GM19023 (cell line): ENCODE data around the gene MRPL24.
A peak's percentile ranks its signal among the peaks of the same experiment; 100 is the strongest.

ENCODE experiments used
- ATAC-seq: cut with Tn5 transposase; IDR thresholded peaks from one replicate; pipeline ENCODE4 v1.9.1; 2021; ENCODE audit warnings: mild to moderate bottlenecking, moderate library complexity; ENCODE audit not compliant: unreplicated experiment

MRPL24 gene

DNA sequence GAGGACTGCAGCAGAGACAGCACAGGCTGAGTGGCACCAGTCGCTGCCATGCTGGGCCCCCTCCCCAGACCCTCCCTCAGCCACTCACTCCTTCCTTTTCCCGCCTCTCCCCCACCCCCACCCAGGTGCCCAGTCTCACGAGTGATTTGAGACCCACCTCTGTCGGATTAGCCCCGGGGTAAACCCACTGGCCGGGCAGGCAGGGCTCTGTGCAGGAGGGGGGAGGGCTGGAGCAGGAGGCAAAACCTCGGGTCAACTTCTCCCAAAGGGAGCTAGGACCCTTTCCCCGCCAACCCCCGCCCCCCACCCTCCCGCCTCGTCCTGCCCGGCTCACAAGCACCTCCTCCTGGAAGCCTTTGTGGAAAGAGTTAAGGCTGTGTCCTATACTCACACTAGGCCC lies 3.5 kb upstream of the MRPL24 start:
- no peak for ATAC-seq

DNA sequence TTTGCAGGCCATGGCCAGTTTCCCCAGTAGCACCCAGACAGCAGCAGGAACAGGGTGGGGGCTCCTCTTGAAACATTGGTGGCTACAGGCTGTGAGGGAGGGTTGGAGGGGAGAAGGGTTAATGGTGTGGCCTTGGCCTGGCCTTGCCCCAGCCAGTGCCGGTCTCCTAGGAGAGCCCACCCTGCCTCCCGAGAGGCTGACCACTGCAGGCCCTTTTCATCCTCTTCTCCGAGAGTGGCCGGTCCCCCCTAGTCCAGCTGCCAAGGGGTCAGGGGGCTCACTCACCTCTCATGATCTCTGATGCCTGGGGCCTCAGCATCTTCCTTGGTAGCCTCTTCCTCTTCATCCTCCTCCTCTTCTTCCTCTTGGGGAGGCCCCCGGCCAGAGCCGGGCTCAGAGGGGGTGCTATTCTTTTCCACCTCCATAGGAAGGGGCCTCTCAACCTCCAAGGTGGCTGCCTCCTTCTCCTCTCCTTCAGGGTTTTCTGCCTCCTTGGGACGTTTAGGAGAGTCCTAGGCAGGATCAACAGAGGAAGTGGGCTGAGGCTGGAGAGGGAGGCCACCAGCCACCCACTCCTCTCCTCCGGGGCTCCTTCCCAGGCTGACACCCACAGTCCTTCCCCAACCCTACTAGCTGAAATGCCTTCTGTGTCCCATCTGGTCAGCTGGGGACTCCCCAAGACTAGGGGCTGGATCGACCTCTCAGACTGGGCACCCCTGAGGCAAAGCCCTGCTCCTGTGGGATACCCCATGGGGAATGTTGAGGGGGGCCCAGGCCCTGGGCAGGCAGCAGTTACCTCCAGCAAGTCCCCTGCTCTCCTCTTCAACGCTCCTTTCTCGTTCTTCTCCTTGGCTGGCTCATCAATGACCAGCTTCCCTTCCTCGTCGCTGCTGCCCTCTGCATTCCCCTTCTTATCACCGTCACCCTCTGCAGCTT lies 2.7 kb upstream of the MRPL24 start:
- ATAC-seq, result no peak

DNA sequence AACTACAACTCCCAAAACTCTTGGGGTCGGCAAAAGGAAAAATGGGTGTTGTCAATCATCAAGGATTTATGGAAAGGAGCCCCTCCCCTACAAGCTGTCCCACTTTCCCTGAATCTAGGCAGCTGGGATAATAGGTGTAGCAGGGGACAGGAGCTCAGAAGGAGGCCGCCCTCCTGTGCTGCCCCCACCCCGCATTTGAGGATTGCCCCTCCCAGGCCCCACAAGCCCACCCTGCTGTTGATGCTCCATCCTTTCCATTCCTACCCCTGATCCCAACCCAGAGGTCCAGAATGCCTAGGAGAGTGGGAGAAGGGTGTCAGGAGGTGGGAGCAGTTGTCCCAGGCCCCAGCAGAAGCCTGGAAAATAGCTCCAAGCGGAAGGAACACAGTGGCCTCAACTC lies 1.9 kb upstream of the MRPL24 start:
- no peak for ATAC-seq

DNA sequence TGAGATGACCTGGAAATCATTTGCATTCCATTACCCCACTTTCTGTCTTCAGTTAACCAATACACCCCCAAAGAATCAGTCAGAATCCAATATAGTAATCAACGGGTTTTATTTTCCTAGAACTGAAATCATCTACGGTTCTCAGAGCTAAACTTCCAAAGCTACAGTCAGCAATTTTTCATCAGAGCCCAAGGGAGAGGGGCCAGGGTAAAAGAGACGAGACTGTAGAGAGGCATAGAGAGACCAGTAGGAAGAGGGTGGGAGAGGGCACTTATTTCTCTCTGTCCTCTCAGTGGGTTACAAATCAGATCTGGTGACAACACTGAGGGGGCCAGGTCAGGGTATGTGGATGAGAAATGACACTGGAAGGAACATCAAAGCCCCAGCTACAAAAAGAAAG lies 1.1 kb upstream of the MRPL24 start:
- no peak for ATAC-seq

DNA sequence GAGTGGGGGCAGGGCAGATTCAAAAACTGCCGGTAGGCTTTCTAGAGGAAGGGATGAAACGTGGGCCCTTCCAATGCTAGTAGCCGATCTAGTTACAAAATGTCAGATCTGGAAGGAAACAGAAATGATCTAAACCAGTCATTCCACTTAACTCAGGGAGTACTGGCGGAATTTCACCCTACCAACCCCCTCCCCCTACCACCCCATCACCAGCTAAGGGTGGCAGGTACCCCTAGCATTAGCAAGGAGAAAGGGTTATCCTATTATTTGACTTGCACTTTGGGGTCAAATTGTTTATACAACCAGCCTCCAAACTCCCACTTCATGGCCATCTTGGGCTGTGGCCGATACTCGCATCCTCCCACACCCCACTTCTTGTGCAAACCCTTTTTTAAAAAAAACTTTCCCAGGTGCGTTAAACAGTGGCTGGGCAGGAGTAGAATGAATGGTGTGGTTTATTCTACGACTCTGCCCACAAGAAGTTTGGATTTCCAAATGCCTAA lies 644 bp upstream of the MRPL24 start:
- peak; percentile 2 for ATAC-seq

DNA sequence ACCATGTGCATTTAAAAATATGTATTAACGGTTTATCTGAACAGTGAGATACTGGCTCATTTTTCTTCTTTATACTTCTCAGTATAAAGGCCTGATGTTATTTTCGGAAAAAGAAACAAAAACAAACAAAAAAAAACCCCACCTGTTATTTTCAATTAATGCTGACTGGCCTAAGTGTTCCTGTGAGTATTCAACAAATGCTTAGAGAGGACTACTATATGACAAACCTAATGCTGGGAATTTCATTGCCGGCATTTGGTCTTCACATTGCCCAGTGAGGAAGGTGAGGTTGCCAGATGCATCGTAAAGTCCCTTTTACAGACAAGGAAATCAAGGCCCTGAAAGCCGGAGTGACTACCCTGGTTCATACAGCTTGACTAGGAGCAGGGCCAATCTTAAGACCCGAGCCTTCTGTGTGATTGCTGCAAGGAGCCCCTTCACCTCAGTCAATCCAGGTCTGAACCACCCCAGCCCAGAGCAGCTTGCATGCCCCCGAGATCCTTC lies 599 bp downstream of the MRPL24 start:
- ATAC-seq, result no peak

DNA sequence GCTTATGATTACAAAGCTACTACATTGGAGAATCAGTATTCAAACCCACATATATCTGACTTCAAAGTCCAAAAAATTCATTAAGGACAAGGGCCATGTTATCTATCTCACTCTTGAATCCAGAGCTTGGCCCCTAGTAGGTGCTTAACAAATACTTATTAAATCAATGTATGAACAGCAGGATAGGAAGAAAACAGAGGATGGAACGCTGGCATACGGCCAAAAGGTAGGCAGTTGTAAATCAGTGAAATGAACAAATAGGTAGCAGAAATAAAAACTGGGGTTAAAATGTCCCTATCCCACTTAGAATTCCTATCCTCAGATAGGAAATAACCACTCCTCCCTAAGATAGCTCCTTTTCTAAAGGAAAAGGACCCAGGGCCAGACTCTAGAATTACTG lies 2.0 kb downstream of the MRPL24 start:
- no peak for ATAC-seq

DNA sequence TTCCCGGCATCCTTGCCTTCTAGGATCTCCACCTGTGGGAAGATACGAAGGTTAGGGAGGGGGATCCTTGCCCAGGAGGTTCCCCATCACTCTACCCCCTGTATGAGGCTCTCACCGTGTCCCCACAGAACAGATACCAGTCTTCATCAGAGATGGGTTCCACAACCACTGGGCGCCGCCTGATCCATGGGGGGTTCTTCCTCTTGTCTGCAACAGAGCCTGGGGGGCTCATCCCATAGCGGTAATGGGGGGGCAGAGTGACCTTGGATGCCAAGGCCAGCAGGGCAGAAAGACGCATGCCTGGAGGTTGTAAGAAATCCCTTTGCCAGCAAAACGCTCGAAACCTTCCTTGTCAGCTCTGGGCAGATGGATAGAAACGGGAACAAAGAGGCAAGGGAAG lies 2.5 kb downstream of the MRPL24 start:
- ATAC-seq, result no peak

DNA sequence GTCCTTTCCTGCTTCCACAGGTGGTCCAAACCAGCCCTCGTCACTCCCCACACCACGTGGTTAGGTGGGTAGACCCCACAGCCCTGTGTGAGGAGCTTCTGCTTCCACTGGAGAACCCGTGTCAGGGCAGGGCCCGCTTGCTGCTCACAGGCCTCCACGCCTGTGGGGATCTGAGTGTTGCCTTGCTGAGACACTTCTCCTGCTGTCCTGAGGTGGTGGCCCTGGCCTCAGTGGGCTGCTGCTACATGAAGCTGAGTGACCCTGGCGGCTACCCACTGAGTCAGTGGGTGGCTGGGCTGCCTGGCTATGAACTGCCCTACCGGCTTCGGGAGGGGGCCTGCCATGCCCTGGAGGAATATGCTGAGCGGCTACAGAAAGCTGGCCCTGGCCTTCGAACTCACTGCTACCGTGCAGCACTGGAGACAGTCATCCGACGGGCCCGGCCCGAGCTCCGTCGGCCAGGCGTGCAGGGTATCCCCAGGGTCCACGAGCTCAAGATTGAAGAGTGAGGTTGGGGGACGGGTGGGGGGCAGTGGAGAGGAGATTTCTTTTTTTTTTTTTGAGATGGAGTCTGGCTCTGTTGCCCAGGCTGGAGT lies 6.8 kb downstream of the MRPL24 start:
- ATAC-seq, result no peak

DNA sequence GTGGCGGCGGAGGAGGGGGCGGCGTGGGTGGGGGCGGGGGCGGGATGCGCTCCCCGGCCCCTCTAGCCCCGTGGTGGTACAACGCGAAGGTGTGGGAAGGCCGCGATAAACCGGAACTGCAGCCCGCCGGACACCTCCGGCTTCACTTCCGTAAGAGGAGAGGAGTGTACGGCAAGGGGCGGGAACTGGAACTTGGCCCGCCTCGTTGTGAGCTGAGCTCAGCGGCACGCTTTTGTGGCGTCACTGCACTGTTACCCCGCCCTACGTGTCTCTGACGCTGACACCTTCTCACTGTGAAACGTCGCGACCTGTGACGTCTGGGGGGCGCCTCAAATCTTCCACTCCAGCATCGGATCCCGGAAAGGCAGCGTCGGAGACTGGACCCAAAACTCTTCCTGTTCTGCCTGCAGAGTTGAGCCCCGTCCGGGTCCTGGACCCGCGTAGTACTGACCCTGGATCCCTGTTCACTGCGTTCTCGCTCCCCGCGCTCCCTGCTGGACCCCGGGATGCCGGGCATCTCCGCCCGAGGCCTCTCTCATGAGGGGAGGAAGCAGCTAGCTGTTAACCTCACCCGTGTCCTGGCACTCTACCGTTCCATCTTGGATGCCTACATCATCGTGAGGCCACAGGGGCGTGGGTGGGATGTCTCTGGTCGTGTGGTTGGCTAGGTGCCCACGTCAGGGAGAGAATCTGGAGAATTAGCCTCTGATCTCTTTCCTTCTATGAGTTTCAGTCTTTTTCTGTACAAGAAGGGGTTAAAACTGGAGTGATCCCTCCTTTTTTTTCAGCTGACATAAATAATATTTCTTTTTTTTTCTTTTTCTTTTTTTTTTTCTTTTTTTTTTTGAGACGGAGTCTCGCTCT lies 12.1 kb downstream of the MRPL24 start, which contains the start of gene ISG20L2:
Gene ISG20L2, minus strand, starts transcription at position 168 of the 864 bp plus-strand sequence. CDS start 1,114 bp downstream, outside the sequence.
- peak; percentile 93 for ATAC-seq

DNA sequence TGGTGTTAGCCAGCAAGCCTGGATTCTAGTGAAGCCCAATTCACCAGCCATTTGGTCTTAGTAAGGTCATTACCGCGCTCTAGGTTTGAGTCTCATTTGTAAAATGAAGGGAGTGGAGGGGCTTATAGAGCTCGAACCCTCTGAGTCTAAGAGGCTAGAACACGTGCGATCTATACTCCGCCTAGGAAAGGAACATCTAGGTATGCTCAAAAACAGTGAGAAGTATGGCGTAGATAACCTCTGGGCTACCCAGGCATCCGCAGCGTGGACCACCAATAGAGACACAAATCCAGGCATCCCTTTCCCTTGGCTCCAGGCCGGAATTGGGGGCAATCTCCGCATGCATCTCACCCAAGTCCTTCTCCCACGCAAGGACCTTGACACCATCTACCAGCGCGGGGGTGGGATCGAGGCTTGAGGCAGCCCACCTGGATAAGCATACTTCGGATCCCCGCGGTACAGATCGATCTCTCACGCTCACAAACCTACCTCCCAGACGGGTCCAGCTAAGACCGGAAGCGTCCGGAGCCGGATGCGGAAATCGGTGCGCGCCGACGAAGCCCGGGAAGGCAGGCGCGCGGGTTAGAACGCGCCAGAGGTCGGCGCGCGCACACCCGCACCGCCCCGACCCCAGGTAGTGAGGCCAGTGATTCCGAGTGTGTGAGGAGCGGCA lies 12.8 kb downstream of the MRPL24 start, which contains the start of gene METTL25B:
Gene METTL25B, plus strand, starts transcription at position 544 of the 673 bp plus-strand sequence. CDS start 636 bp downstream, outside the sequence.
- peak; percentile 65 for ATAC-seq

DNA sequence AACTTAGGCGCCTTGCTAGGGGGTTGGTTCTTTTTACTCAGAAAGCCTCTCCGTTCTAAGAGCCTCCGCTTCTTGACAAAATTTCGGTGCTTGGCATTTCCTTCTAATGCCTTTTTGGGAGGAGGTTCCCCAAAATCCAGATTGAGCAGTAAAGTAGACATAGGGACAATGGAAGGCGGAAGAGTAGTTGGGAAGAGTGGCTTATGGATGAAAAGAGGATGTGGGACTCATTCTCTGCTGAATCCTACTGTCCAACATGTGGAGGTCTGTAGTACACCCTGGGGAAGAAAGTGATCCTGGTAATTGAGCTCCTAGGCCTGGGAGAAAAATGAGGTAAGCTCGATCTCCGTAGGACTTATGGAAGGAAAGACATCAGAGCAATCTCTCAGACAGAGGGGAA lies 13.4 kb downstream of the MRPL24 start:
- ATAC-seq, result no peak

DNA sequence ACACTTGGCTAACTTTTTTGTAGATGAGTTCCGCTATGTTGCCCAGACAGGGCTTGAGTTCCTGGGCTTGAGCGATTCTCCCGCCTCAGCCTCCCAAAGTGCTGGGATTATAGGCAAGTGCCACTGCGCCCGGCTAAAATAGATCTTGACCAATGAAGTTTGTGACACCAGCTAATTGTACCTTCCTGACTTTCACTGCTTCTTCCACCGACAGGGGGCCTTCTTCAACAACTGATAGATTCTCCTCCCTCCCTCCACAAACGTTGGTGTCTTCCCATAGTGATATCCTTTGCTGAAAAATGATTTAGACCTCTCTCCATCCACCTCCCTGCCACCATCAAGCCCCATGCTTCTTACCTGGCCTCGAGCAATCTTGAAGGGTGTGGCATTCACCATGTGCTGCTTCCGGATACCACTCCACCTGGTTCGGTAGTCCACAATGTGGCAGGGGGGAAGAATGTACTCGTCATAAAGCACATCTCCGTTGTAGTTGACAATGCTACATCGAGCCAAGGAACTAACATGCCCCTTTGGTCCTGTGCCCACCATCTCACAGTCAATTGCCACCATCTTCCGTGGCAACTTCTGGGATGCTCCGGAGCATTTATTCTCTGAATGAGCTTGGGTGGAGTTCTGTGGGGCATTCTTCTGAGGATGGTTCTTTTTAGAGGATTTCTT lies 14.2 kb downstream of the MRPL24 start:
- no peak for ATAC-seq

DNA sequence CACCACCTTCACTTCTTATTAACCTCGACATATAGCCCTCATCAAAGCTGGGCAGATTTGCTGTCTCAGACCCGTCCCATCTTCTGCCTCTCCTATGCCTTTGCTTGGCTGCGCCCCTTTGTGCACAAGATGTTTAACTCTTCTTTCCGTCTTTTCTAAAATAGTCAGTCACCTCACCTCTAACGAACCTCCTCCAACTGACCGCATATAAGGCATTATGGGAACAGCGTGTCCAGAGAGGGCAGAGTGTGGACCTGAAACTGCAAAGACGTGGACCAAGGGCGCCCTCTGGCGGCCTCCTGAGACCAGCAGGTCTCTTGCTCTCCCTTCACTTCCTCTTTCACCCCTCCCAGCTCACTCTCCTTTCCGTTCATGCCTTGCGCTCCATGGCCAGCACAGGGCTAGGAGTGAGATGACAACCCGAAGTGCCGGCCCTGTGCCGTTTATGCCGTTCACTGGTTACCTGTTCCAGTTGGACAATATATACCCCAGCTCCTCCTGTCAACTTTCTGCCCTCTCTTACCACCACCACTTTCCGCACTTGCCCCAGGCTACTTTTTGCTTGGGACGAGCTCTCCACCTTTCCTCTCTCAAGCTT lies 15.1 kb downstream of the MRPL24 start:
- ATAC-seq, result no peak

DNA sequence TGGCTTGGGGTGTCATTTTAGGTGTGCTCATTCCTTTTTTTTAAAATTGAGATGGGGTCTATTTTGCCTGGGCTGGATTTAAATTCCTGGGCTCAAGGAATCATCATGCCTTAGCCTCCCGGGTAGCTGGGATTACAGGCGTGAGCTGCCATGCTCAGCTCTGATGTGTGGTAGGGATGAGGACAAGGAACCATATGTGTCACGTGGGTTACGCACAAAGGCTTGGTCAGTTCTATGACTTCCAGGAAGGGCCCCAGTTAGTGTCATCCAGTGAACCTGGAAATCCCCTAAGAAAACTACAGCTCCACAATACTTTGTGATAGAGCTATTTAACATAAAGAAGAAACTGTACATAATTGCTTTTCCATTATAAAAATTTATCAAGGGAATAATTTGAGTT lies 19.4 kb downstream of the MRPL24 start:
- ATAC-seq, result no peak

DNA sequence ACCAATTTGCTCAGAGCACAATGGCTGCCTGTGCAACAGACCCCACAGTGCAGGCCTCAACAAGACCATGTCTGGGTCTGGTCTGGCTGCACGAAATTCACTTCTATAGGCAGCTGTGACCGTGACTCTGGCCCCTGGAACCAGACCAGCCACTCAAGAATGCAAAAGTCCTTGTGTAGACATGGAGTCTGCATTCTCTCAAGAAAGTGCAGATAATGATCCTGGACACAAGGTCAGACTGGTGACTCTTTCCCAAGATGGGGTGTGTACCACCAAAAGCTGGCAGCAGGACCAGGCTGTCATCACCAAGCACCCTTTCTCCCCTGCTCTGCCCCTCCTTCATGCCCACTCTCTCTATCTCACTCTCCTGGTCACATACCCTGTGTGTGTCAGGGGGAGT lies 19.8 kb downstream of the MRPL24 start:
- ATAC-seq, result no peak

DNA sequence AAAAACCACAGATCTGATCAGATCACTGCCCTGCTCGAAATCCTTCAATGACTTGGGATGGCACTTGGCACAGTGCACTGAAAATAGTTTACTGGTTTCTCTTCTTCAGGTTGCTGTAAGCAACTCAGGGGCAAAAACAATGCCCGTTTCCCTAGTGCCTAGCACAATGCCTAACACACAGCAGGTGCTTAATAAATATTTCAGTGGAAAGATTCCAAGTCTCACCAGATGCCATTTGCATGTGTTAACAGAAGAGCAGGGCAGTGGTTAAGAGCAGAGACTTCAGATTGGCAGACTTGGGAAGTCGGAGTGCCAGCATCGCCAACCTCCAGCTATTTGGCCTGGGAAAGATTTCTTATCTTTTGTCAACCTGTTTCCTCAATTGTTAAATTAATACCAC lies 23.5 kb downstream of the MRPL24 start:
- ATAC-seq, result no peak

DNA sequence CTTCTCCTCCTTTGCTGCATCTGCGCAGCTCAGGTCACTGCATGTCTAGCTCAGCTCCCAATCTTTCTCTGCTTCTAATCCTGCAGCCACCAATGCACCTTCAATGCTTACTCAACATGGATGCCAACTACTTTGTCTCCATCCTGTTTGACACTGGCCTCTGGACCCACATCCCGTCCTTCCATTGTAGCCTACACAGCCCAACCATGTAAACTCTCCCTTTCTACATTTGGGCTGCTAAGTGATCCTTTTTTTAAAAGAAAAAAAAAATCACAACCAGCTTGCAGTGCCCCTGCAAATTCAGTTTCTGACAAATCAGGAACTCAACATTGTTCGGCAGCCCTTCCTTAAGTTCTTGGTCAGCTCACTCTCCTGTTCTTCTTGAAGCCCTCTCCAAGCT lies 26.1 kb downstream of the MRPL24 start:
- no peak for ATAC-seq

DNA sequence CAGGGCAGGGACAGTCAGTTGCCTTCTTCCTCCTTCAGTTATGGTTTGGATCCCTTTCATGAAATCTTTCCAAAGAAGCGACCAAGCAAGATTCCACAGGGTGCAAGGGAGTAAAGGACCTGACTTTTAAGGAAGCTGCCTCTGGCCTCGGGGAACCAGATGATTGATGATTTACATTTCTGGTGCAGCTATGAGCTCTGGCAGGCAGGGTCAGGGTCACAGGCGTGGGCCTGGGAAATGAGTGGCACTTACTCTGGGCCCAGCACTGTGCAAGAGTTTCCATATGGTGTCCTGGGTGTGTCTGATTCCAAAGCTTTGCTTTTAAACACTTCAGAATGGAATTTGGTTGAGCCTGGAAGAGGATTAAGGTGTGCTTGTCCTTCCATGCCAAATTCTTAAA lies 28.3 kb downstream of the MRPL24 start:
- no peak for ATAC-seq
